Measurements from ENCODE around the gene TDP1. TPM values are rescaled to one million over a fixed set of nuclear protein-coding genes. Genes with fewer than 3 reads are reported as not detected.

TDP1 gene
- total and polyA plus RNA-seq, 4 experiments from 2014 or later = 40.9 to 58.9 (median 48.1) TPM

GRCh38 chr14:89963288-89963978 is 7.7 kb downstream of the TDP1 start:
- Histone ChIP-seq H3K27ac (ENCODE audit: low read depth, low read length) (no peak overlapping the region), H3K36me3 (ENCODE audit: insufficient read depth, low read length) (peaks cover 36% of the 10 kb centered on the region), H3K4me3 (ENCODE audit: low read length in 2 of 2) (no peak overlapping the region), H3K4me1 (ENCODE audit: insufficient read depth, low read length) (peaks cover 26% of the 10 kb centered on the region), H3K9me3 (ENCODE audit: control insufficient read depth in 1 of 2, low read length in 2 of 2) (no peaks in the 10 kb centered on the region), H3K27me3 (ENCODE audit: insufficient read depth, low read length) (no peaks in the 10 kb centered on the region)
- no peak for DNase-seq
- ChIA-PET CTCF (ENCODE audit: partially characterized antibody) (interaction anchor here (1.0 to 7.6 kb wide), 2 partner anchors 8 to 24 kb away, joined by 3 to 52 read pairs; no protein-coding TSS in a partner anchor), POLR2A (ENCODE audit: partially characterized antibody) (no interaction called here)
- no peaks in the 10 kb centered on the region for H3K9me3 Mint-ChIP-seq
- H3K27me3 Mint-ChIP-seq = no peaks in the 10 kb centered on the region
- intact Hi-C loops (cut with micrococcal nuclease) = no loop called here
- H3K27ac Mint-ChIP-seq = peak overlapping the region in 1 of 7 donors; percentile 59
- peaks cover 47 to 62% of the 10 kb centered on the region in 2 donors for H3K36me3 Mint-ChIP-seq
- no peak overlapping the region for H3K4me3 Mint-ChIP-seq
- peaks cover 26 to 64% (median 30%) of the 10 kb centered on the region in 4 donors for H3K4me1 Mint-ChIP-seq

DNA sequence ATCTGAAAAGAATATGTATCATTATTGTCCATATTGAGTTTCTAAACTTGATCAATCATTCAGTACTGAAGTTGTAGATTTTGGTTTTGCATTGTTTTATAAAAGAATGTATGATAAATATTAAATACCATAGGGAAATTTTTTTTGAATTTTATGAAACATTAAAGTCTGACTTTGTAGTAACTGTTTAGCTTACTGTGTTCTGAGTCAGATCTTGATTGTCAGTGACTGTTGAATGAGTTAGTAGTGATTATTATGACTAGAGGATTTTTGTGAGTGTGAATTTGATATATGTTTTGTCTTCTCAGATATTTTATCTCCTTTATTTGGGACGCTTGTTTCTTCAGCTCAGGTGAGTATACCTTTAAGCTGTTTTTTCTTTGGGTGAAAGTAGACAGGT is 10.1 kb downstream of the TDP1 start:
- no peak overlapping the region for H3K4me3 ChIP-seq (ENCODE audit: low read length in 2 of 2)
- no peak for DNase-seq
- Mint-ChIP-seq H3K9me3 (no peaks in the 10 kb centered on the region), H3K4me3 (no peak overlapping the region), H3K27ac (no peak overlapping the region), H3K36me3 (peaks cover 56 to 69% of the 10 kb centered on the region in 2 donors), H3K4me1 (peaks cover 9 to 43% (median 16%) of the 10 kb centered on the region in 4 donors), H3K27me3 (no peaks in the 10 kb centered on the region)
- no peak overlapping the region for H3K27ac ChIP-seq (ENCODE audit: low read depth, low read length)
- H3K36me3 ChIP-seq (ENCODE audit: insufficient read depth, low read length) = peaks cover 45% of the 10 kb centered on the region
- ChIA-PET POLR2A (ENCODE audit: partially characterized antibody) (interaction anchor here (2.1 kb wide), 1 partner anchor 10 kb away, joined by 11 read pairs; the partner anchor contains the start of gene TDP1), CTCF (ENCODE audit: partially characterized antibody) (interaction anchor here (0.8 to 7.6 kb wide), 3 partner anchors 6 to 27 kb away, joined by 4 to 52 read pairs (median 4); no protein-coding TSS in a partner anchor)
- peaks cover 4% of the 10 kb centered on the region for H3K4me1 ChIP-seq (ENCODE audit: insufficient read depth, low read length)
- no peaks in the 10 kb centered on the region for H3K9me3 ChIP-seq (ENCODE audit: control insufficient read depth in 1 of 2, low read length in 2 of 2)
- no peaks in the 10 kb centered on the region for H3K27me3 ChIP-seq (ENCODE audit: insufficient read depth, low read length)
- intact Hi-C loops (cut with micrococcal nuclease) = no loop called here

- H3K36me3 ChIP-seq (ENCODE audit: insufficient read depth, low read length) = peaks cover 52% of the 10 kb centered on the region
- Mint-ChIP-seq H3K27me3 (no peaks in the 10 kb centered on the region), H3K4me3 (no peak overlapping the region), H3K27ac (peak overlapping the region in 1 of 7 donors; percentile 32), H3K9me3 (no peaks in the 10 kb centered on the region), H3K36me3 (peaks cover 42 to 67% of the 10 kb centered on the region in 2 donors), H3K4me1 (peaks cover 0 to 3% (median 1%) of the 10 kb centered on the region in 4 donors)
- H3K4me1 ChIP-seq (ENCODE audit: insufficient read depth, low read length) = no peaks in the 10 kb centered on the region
- intact Hi-C loops (cut with micrococcal nuclease) = loop anchor here (1.0 to 2.0 kb wide), 2 partner anchors 17 to 34 kb away; no protein-coding TSS in a partner anchor
- CTCF ChIA-PET (ENCODE audit: partially characterized antibody) = interaction anchor here (0.6 to 5.8 kb wide), 23 partner anchors 9 to 1097 kb away, joined by 3 to 52 read pairs (median 4); partner anchors contain the start of genes EFCAB11 and TDP1
- H3K27ac ChIP-seq (ENCODE audit: low read depth, low read length) = no peak overlapping the region
- DNase-seq = peak in 4 of 5 donors; percentile 25 to 37 (median 32)
- H3K4me3 ChIP-seq (ENCODE audit: low read length in 2 of 2) = no peak overlapping the region
- H3K27me3 ChIP-seq (ENCODE audit: insufficient read depth, low read length) = no peaks in the 10 kb centered on the region
- H3K9me3 ChIP-seq (ENCODE audit: control insufficient read depth in 1 of 2, low read length in 2 of 2) = no peaks in the 10 kb centered on the region
- POLR2A ChIA-PET (ENCODE audit: partially characterized antibody) = interaction anchor here (2.7 kb wide), 1 partner anchor 17 kb away, joined by 13 read pairs; the partner anchor contains the start of gene TDP1
Observed at GRCh38 chr14:89973234-89973823, 17.6 kb downstream of the TDP1 start.

- no peaks in the 10 kb centered on the region for H3K27me3 ChIP-seq (ENCODE audit: insufficient read depth, low read length)
- no peak overlapping the region for H3K27ac Mint-ChIP-seq
- no peak overlapping the region for H3K27ac ChIP-seq (ENCODE audit: low read depth, low read length)
- H3K36me3 Mint-ChIP-seq = peaks cover 44 to 71% of the 10 kb centered on the region in 2 donors
- ChIA-PET CTCF (ENCODE audit: partially characterized antibody) (interaction anchor here (1.3 to 3.3 kb wide), 3 partner anchors 38 to 719 kb away, joined by 3 to 12 read pairs (median 5); no protein-coding TSS in a partner anchor), POLR2A (ENCODE audit: partially characterized antibody) (interaction anchor here (1.3 kb wide), 1 partner anchor 9 kb away, joined by 3 read pairs; no protein-coding TSS in a partner anchor)
- H3K27me3 Mint-ChIP-seq = no peaks in the 10 kb centered on the region
- DNase-seq = no peak
- intact Hi-C loops (cut with micrococcal nuclease) = no loop called here
- no peaks in the 10 kb centered on the region for H3K9me3 Mint-ChIP-seq
- no peak overlapping the region for H3K4me3 Mint-ChIP-seq
- H3K4me1 Mint-ChIP-seq = no peaks in the 10 kb centered on the region
- no peaks in the 10 kb centered on the region for H3K4me1 ChIP-seq (ENCODE audit: insufficient read depth, low read length)
- H3K9me3 ChIP-seq (ENCODE audit: control insufficient read depth in 1 of 2, low read length in 2 of 2) = no peaks in the 10 kb centered on the region
- H3K4me3 ChIP-seq (ENCODE audit: low read length in 2 of 2) = no peak overlapping the region
- H3K36me3 ChIP-seq (ENCODE audit: insufficient read depth, low read length) = peaks cover 59% of the 10 kb centered on the region
Observed at GRCh38 chr14:89977668-89978067, 21.9 kb downstream of the TDP1 start.

GRCh38 chr14:89978656-89979055 is 22.9 kb downstream of the TDP1 start:
- H3K9me3 ChIP-seq (ENCODE audit: control insufficient read depth in 1 of 2, low read length in 2 of 2) = no peaks in the 10 kb centered on the region
- no peaks in the 10 kb centered on the region for H3K4me1 Mint-ChIP-seq
- POLR2A ChIA-PET (ENCODE audit: partially characterized antibody) = no interaction called here
- no peak overlapping the region for H3K27ac ChIP-seq (ENCODE audit: low read depth, low read length)
- no peak overlapping the region for H3K4me3 Mint-ChIP-seq
- H3K27ac Mint-ChIP-seq = no peak overlapping the region
- CTCF ChIA-PET (ENCODE audit: partially characterized antibody) = interaction anchor here (3.3 kb wide), 1 partner anchor 39 kb away, joined by 12 read pairs; no protein-coding TSS in a partner anchor
- no peaks in the 10 kb centered on the region for H3K27me3 ChIP-seq (ENCODE audit: insufficient read depth, low read length)
- H3K4me3 ChIP-seq (ENCODE audit: low read length in 2 of 2) = no peak overlapping the region
- peaks cover 60% of the 10 kb centered on the region for H3K36me3 ChIP-seq (ENCODE audit: insufficient read depth, low read length)
- intact Hi-C loops (cut with micrococcal nuclease) = no loop called here
- H3K27me3 Mint-ChIP-seq = no peaks in the 10 kb centered on the region
- no peaks in the 10 kb centered on the region for H3K9me3 Mint-ChIP-seq
- H3K4me1 ChIP-seq (ENCODE audit: insufficient read depth, low read length) = no peaks in the 10 kb centered on the region
- peaks cover 47 to 69% of the 10 kb centered on the region in 2 donors for H3K36me3 Mint-ChIP-seq
- no peak for DNase-seq

GRCh38 chr14:89983375-89983774 is 27.6 kb downstream of the TDP1 start:
- peaks cover 67 to 83% of the 10 kb centered on the region in 2 donors for H3K36me3 Mint-ChIP-seq
- Histone ChIP-seq H3K27me3 (ENCODE audit: insufficient read depth, low read length) (no peaks in the 10 kb centered on the region), H3K36me3 (ENCODE audit: insufficient read depth, low read length) (peaks cover 53% of the 10 kb centered on the region)

More at GRCh38 chr14:89983375-89983774, 27.6 kb downstream of the TDP1 start:
- ChIA-PET POLR2A (ENCODE audit: partially characterized antibody) (no interaction called here), CTCF (ENCODE audit: partially characterized antibody) (interaction anchor here (3.1 kb wide), 1 partner anchor 10 kb away, joined by 24 read pairs; no protein-coding TSS in a partner anchor)
- H3K27ac ChIP-seq (ENCODE audit: low read depth, low read length) = no peak overlapping the region
- H3K4me3 ChIP-seq (ENCODE audit: low read length in 2 of 2) = no peak overlapping the region
- H3K9me3 ChIP-seq (ENCODE audit: control insufficient read depth in 1 of 2, low read length in 2 of 2) = no peaks in the 10 kb centered on the region
- Mint-ChIP-seq H3K27me3 (no peaks in the 10 kb centered on the region), H3K4me3 (no peak overlapping the region), H3K9me3 (no peaks in the 10 kb centered on the region), H3K27ac (no peak overlapping the region), H3K4me1 (no peaks in the 10 kb centered on the region)
- H3K4me1 ChIP-seq (ENCODE audit: insufficient read depth, low read length) = no peaks in the 10 kb centered on the region
- no peak for DNase-seq
- intact Hi-C loops (cut with micrococcal nuclease) = no loop called here
